Neuronal stem cell (in vitro differentiated cells): ENCODE data around the gene GCAT.
"Not testable (repeated sequence)": the region's sequence is repeated elsewhere in the genome, so short reads cannot be mapped to it uniquely, and the experiment has no call there.

ENCODE experiments used
- DNase-seq: peaks from one replicate; pipeline ENCODE4 v3.0.0-alpha.2; 2013; ENCODE audit warnings: low spot score
- H2AFZ ChIP-seq: one replicate; pipeline ENCODE4 v1.6.1; 2013; ENCODE audit warnings: mild to moderate bottlenecking, low read length, inconsistent platforms
- H2AK5ac ChIP-seq: 2 replicates; pipeline ENCODE4 v1.6.1; 2013; ENCODE audit warnings: low read depth, mild to moderate bottlenecking, inconsistent platforms, low read length, moderate library complexity, mixed read lengths
- H2BK120ac ChIP-seq: 2 replicates; pipeline ENCODE4 v1.6.1; 2013; ENCODE audit warnings: low read depth, mild to moderate bottlenecking, inconsistent platforms, low read length, moderate library complexity, mixed read lengths
- H2BK12ac ChIP-seq: one replicate; pipeline ENCODE4 v1.6.1; 2013; ENCODE audit warnings: low read length, inconsistent platforms
- H2BK15ac ChIP-seq: 2 replicates; pipeline ENCODE4 v1.6.1; 2013; ENCODE audit warnings: mild to moderate bottlenecking, low read length, inconsistent platforms, mixed read lengths
- H2BK5ac ChIP-seq: one replicate; pipeline ENCODE4 v1.6.1; 2013; ENCODE audit warnings: inconsistent platforms, mild to moderate bottlenecking, low read length, moderate library complexity
- H3K14ac ChIP-seq: one replicate; pipeline ENCODE4 v1.6.1; 2013; ENCODE audit warnings: low read length, inconsistent platforms
- H3K18ac ChIP-seq: 2 replicates; pipeline ENCODE4 v1.6.1; 2013; ENCODE audit warnings: low read length, inconsistent platforms
- H3K23ac ChIP-seq: 2 replicates; pipeline ENCODE4 v1.6.1; 2013; ENCODE audit warnings: low read depth, mild to moderate bottlenecking, mixed read lengths, low read length, inconsistent platforms; ENCODE audit not compliant: poor library complexity
- H3K27ac ChIP-seq: replicated peaks from 3 replicates; pipeline ENCODE4 v1.5.1; 2013; ENCODE audit warnings: low read length, inconsistent platforms
- H3K27me3 ChIP-seq, 3 experiments: 2 replicates each; pipeline ENCODE4 v1.6.1; 2013; ENCODE audit warnings: low read length in 3 of 3, mild to moderate bottlenecking in 2 of 3, inconsistent platforms in 1 of 3, low read depth in 1 of 3, mixed read lengths in 1 of 3, moderate library complexity in 1 of 3; ENCODE audit not compliant: control insufficient read depth in 3 of 3, insufficient read depth in 3 of 3
- H3K36me3 ChIP-seq, 2 donors: replicated peaks in 1 of 2; 2 replicates each; pipeline ENCODE4 v1.6.1; 2013; ENCODE audit warnings: low read length in 2 of 2; ENCODE audit not compliant: control insufficient read depth in 2 of 2, insufficient read depth in 2 of 2
- H3K4ac ChIP-seq: 2 replicates; pipeline ENCODE4 v1.6.1; 2013; ENCODE audit warnings: inconsistent platforms, mild to moderate bottlenecking, low read length, moderate library complexity
- H3K4me1 ChIP-seq, 2 donors: 1 replicate in 1 of 2; 2 replicates in 1 of 2; pipeline ENCODE4 v1.6.1; 2013; ENCODE audit warnings: low read length in 2 of 2, low read depth in 1 of 2; ENCODE audit not compliant: control insufficient read depth in 2 of 2, insufficient read depth in 1 of 2
- H3K4me2 ChIP-seq: one replicate; pipeline ENCODE4 v1.6.1; 2013; ENCODE audit warnings: mild to moderate bottlenecking, low read length, inconsistent platforms; ENCODE audit not compliant: insufficient read depth, poor library complexity, severe bottlenecking
- H3K4me3 ChIP-seq, 2 donors: 2 replicates each; pipeline ENCODE4 v1.5.1; 2013; ENCODE audit warnings: low read length in 2 of 2, mild to moderate bottlenecking in 2 of 2, inconsistent platforms in 1 of 2, moderate library complexity in 1 of 2
- H3K79me1 ChIP-seq: one replicate; pipeline ENCODE4 v1.6.1; 2013; ENCODE audit warnings: low read depth, mild to moderate bottlenecking, inconsistent platforms, low read length, moderate library complexity
- H3K9ac ChIP-seq: one replicate; pipeline ENCODE4 v1.6.1; 2013; ENCODE audit warnings: mild to moderate bottlenecking, low read depth, low read length, inconsistent platforms; ENCODE audit not compliant: poor library complexity
- H3K9me3 ChIP-seq, 2 donors: replicated peaks in 1 of 2; 2 replicates each; pipeline versions ENCODE3 to v1.6.1; 2013; ENCODE audit warnings: low read length in 2 of 2, mild to moderate bottlenecking in 2 of 2, inconsistent platforms in 1 of 2, low read depth in 1 of 2, mixed read lengths in 1 of 2, moderate library complexity in 1 of 2; ENCODE audit not compliant: control insufficient read depth in 2 of 2, insufficient read depth in 1 of 2
- H4K8ac ChIP-seq: one replicate; pipeline ENCODE4 v1.6.1; 2013; ENCODE audit warnings: low read depth, mild to moderate bottlenecking, inconsistent platforms, low read length, moderate library complexity
- H4K91ac ChIP-seq: one replicate; pipeline ENCODE4 v1.6.1; 2013; ENCODE audit warnings: low read length, low read depth, mild to moderate bottlenecking, inconsistent platforms; ENCODE audit not compliant: poor library complexity
- WGBS, 2 donors: extraction: QIAGEN DNeasy Blood & Tissue Kit; methylation state at CpG; one replicate each; pipeline ENCODE4 v1.1.7; 2013; ENCODE audit warnings: missing lambda C conversion rate in 2 of 2, mixed read lengths in 1 of 2; ENCODE audit not compliant: insufficient read length in 2 of 2, insufficient replicate concordance in 1 of 2; ENCODE audit errors: extremely low coverage in 2 of 2; 5-methylcytosine and 5-hydroxymethylcytosine counted together

Gene GCAT

GRCh38 chr22:37794376-37794775, 13.4 kb upstream of the GCAT start:
- Histone ChIP-seq H3K4me3 (no peak overlapping the region), H3K23ac (no peak overlapping the region), H3K4me2 (no peak overlapping the region)

GRCh38 chr22:37796079-37796478, 11.7 kb upstream of the GCAT start:
- Histone ChIP-seq H3K36me3 (no peaks in the 10 kb centered on the region), H3K4me2 (no peak overlapping the region), H3K27ac (no peak overlapping the region), H3K23ac (no peak overlapping the region), H3K4me1 (peaks cover 0 to 3% of the 10 kb centered on the region in 2 donors), H2BK15ac (no peak overlapping the region), H3K18ac (no peak overlapping the region), H2AK5ac (no peak overlapping the region), H3K14ac (no peak overlapping the region), H4K91ac (no peak overlapping the region), H3K79me1 (peaks cover 2% of the 10 kb centered on the region), H3K4ac (no peak overlapping the region), H3K9me3 (no peaks in the 10 kb centered on the region), H2BK5ac (no peak overlapping the region), H2BK120ac (no peak overlapping the region), H4K8ac (no peak overlapping the region), H2BK12ac (no peak overlapping the region), H2AFZ (no peak overlapping the region), H3K27me3 (no peaks in the 10 kb centered on the region), H3K4me3 (no peak overlapping the region), H3K9ac (no peak overlapping the region)
- no peak for DNase-seq
- WGBS, 2 donors = no CpG with 5 or more reads among the region's 3 CpGs

More at GRCh38 chr22:37794376-37794775, 13.4 kb upstream of the GCAT start:
- no peak overlapping the region for H2BK5ac ChIP-seq
- no CpG with 5 or more reads among the region's 2 CpGs for WGBS, 2 donors
- H2AFZ ChIP-seq = peak overlapping the region; percentile 59
- no peaks in the 10 kb centered on the region for H3K27me3 ChIP-seq
- DNase-seq = no peak
- no peak overlapping the region for H2BK120ac ChIP-seq
- no peak overlapping the region for H3K4ac ChIP-seq
- H4K8ac ChIP-seq = no peak overlapping the region
- no peaks in the 10 kb centered on the region for H3K9me3 ChIP-seq
- peaks cover 2% of the 10 kb centered on the region for H3K79me1 ChIP-seq
- no peak overlapping the region for H2BK12ac ChIP-seq
- no peak overlapping the region for H3K18ac ChIP-seq
- H3K4me1 ChIP-seq = peaks cover 0 to 3% of the 10 kb centered on the region in 2 donors
- no peaks in the 10 kb centered on the region for H3K36me3 ChIP-seq
- H2AK5ac ChIP-seq = no peak overlapping the region
- H3K9ac ChIP-seq = no peak overlapping the region
- no peak overlapping the region for H3K27ac ChIP-seq
- H3K14ac ChIP-seq = no peak overlapping the region
- no peak overlapping the region for H4K91ac ChIP-seq
- H2BK15ac ChIP-seq = no peak overlapping the region

- not testable (repeated sequence) for H2BK12ac ChIP-seq, H3K27me3 ChIP-seq, H3K9ac ChIP-seq, H3K18ac ChIP-seq, H4K91ac ChIP-seq, H2BK5ac ChIP-seq, H3K4ac ChIP-seq, H3K9me3 ChIP-seq, H3K36me3 ChIP-seq, H3K4me1 ChIP-seq, H2AFZ ChIP-seq, H2BK120ac ChIP-seq, H2AK5ac ChIP-seq, H3K4me2 ChIP-seq, H4K8ac ChIP-seq, DNase-seq, H3K4me3 ChIP-seq, H3K27ac ChIP-seq, H3K79me1 ChIP-seq, H3K14ac ChIP-seq, H3K23ac ChIP-seq, H2BK15ac ChIP-seq
- no CpG with 5 or more reads among the region's 7 CpGs for WGBS, 2 donors
Measured at GRCh38 chr22:37797259-37797658, 10.5 kb upstream of the GCAT start.

GRCh38 chr22:37797874-37798500, 9.7 kb upstream of the GCAT start:
- Histone ChIP-seq H3K14ac (no peak overlapping the region), H2AFZ (peak overlapping the region; percentile 36), H3K4me3 (no peak overlapping the region), H2AK5ac (no peak overlapping the region), H3K23ac (no peak overlapping the region), H3K36me3 (no peaks in the 10 kb centered on the region), H3K27me3 (peaks cover 0 to 3% (median 0%) of the 10 kb centered on the region in 3 experiments), H2BK12ac (no peak overlapping the region), H4K8ac (no peak overlapping the region), H2BK15ac (no peak overlapping the region), H3K4me2 (no peak overlapping the region), H3K18ac (no peak overlapping the region), H4K91ac (no peak overlapping the region), H2BK5ac (no peak overlapping the region), H3K27ac (no peak overlapping the region), H3K9me3 (no peaks in the 10 kb centered on the region), H3K79me1 (peaks cover 2% of the 10 kb centered on the region), H3K4me1 (peaks cover 4 to 8% of the 10 kb centered on the region in 2 donors), H3K4ac (no peak overlapping the region), H2BK120ac (no peak overlapping the region), H3K9ac (no peak overlapping the region)
- WGBS, 2 donors = no CpG with 5 or more reads among the region's 14 CpGs
- DNase-seq = no peak
